ENCODE measurements around the gene SLC35F3. TPM values are rescaled to one million over a fixed set of nuclear protein-coding genes. Genes with fewer than 3 reads are reported as not detected.

Gene SLC35F3
- total RNA-seq, 1 donor from 2014 or later, result 0.36 TPM

GRCh38 chr1:234141006-234141405, 236.5 kb downstream of the SLC35F3 start:
- Mint-ChIP-seq H3K36me3 (ENCODE audit: low read depth, unreplicated experiment) (no peaks in the 10 kb centered on the region), H3K27me3 (ENCODE audit: unreplicated experiment) (no peaks in the 10 kb centered on the region), H3K9me3 (ENCODE audit: unreplicated experiment) (no peaks in the 10 kb centered on the region), H3K27ac (ENCODE audit: unreplicated experiment) (no peak overlapping the region), H3K4me1 (ENCODE audit: unreplicated experiment) (no peaks in the 10 kb centered on the region), H3K4me3 (ENCODE audit: unreplicated experiment) (no peak overlapping the region)
- TF ChIP-seq, protein P1, sequence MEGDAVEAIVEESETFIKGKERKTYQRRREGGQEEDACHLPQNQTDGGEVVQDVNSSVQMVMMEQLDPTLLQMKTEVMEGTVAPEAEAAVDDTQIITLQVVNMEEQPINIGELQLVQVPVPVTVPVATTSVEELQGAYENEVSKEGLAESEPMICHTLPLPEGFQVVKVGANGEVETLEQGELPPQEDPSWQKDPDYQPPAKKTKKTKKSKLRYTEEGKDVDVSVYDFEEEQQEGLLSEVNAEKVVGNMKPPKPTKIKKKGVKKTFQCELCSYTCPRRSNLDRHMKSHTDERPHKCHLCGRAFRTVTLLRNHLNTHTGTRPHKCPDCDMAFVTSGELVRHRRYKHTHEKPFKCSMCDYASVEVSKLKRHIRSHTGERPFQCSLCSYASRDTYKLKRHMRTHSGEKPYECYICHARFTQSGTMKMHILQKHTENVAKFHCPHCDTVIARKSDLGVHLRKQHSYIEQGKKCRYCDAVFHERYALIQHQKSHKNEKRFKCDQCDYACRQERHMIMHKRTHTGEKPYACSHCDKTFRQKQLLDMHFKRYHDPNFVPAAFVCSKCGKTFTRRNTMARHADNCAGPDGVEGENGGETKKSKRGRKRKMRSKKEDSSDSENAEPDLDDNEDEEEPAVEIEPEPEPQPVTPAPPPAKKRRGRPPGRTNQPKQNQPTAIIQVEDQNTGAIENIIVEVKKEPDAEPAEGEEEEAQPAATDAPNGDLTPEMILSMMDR (IDR thresholded peaks at IDR 0.05; ENCODE audit: unreplicated experiment), result no peak
- no peak for DNase-seq (ENCODE audit: low spot score)

GRCh38 chr1:234143681-234144080, 239.2 kb downstream of the SLC35F3 start:
- peaks cover 4% of the 10 kb centered on the region for H3K36me3 Mint-ChIP-seq (ENCODE audit: low read depth, unreplicated experiment)

GRCh38 chr1:234144901-234145300, 240.4 kb downstream of the SLC35F3 start:
- H3K4me1 Mint-ChIP-seq (ENCODE audit: unreplicated experiment), result no peaks in the 10 kb centered on the region
- DNase-seq (ENCODE audit: low spot score), result no peak
- no peaks in the 10 kb centered on the region for H3K9me3 Mint-ChIP-seq (ENCODE audit: unreplicated experiment)
- TF ChIP-seq, protein P1 (IDR thresholded peaks at IDR 0.05; ENCODE audit: unreplicated experiment), result no peak
- H3K27ac Mint-ChIP-seq (ENCODE audit: unreplicated experiment), result no peak overlapping the region
- no peak overlapping the region for H3K4me3 Mint-ChIP-seq (ENCODE audit: unreplicated experiment)
- H3K27me3 Mint-ChIP-seq (ENCODE audit: unreplicated experiment), result peaks cover 1% of the 10 kb centered on the region
- peaks cover 4% of the 10 kb centered on the region for H3K36me3 Mint-ChIP-seq (ENCODE audit: low read depth, unreplicated experiment)

More at GRCh38 chr1:234143681-234144080, 239.2 kb downstream of the SLC35F3 start:
- TF ChIP-seq, protein P1 (IDR thresholded peaks at IDR 0.05; ENCODE audit: unreplicated experiment), result no peak
- Mint-ChIP-seq H3K4me1 (ENCODE audit: unreplicated experiment) (no peaks in the 10 kb centered on the region), H3K27me3 (ENCODE audit: unreplicated experiment) (peaks cover 1% of the 10 kb centered on the region), H3K27ac (ENCODE audit: unreplicated experiment) (no peak overlapping the region), H3K4me3 (ENCODE audit: unreplicated experiment) (no peak overlapping the region), H3K9me3 (ENCODE audit: unreplicated experiment) (no peaks in the 10 kb centered on the region)
- DNase-seq (ENCODE audit: low spot score), result no peak

DNA sequence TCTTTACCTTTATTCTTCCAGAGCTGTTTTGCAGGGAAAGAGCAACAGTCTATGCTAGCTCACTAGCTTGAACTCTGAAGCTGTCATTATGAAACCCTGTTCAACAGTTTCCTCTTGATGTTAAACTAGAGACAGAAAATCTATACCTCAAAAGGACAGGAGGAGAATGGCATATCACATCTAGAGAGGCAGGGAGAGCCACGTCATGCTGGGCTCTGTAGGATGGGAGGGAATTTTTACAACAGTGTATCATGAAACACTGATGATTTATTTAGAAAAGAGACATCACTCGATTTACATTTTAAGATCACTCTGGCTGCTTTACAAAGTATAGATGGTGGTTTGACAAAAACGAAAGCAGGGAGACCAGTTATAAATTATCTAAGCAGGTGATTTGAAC, 243.9 kb downstream of the SLC35F3 start:
- Mint-ChIP-seq H3K4me3 (ENCODE audit: unreplicated experiment) (no peak overlapping the region), H3K4me1 (ENCODE audit: unreplicated experiment) (peaks cover 4% of the 10 kb centered on the region), H3K36me3 (ENCODE audit: low read depth, unreplicated experiment) (peaks cover 4% of the 10 kb centered on the region), H3K9me3 (ENCODE audit: unreplicated experiment) (no peaks in the 10 kb centered on the region), H3K27me3 (ENCODE audit: unreplicated experiment) (peaks cover 3% of the 10 kb centered on the region), H3K27ac (ENCODE audit: unreplicated experiment) (no peak overlapping the region)
- DNase-seq (ENCODE audit: low spot score), result no peak
- TF ChIP-seq, protein P1 (IDR thresholded peaks at IDR 0.05; ENCODE audit: unreplicated experiment), result no peak

- DNase-seq (ENCODE audit: low spot score), result no peak
- Mint-ChIP-seq H3K27ac (ENCODE audit: unreplicated experiment) (no peak overlapping the region), H3K4me1 (ENCODE audit: unreplicated experiment) (peaks cover 4% of the 10 kb centered on the region), H3K36me3 (ENCODE audit: low read depth, unreplicated experiment) (peaks cover 4% of the 10 kb centered on the region), H3K9me3 (ENCODE audit: unreplicated experiment) (no peaks in the 10 kb centered on the region), H3K4me3 (ENCODE audit: unreplicated experiment) (no peak overlapping the region), H3K27me3 (ENCODE audit: unreplicated experiment) (peaks cover 3% of the 10 kb centered on the region)
- TF ChIP-seq, protein P1 (IDR thresholded peaks at IDR 0.05; ENCODE audit: unreplicated experiment), result no peak
Observed at GRCh38 chr1:234148816-234149215, 244.3 kb downstream of the SLC35F3 start.
